HepG2 (cell line): ENCODE measurements around the gene HCFC1R1. TPM values are rescaled to one million over a fixed set of nuclear protein-coding genes. Genes with fewer than 3 reads are reported as not detected.

ENCODE experiments used
- ATAC-seq: fragments of 200-7000 bp; cut with Tn5 transposase; 3 replicates; pipeline ENCODE4 v1.9.1; 2020; ENCODE audit warnings: mild to moderate bottlenecking, moderate library complexity
- BruUV-seq: library from RNA; stranded (reverse); fragments of 400-500 nt; replicated peaks from 2 replicates; lab custom pipeline; 2021; lab: Mats Ljungman, UMichigan
- CTCF ChIA-PET: fragments of 300-600 bp; formaldehyde crosslinking; extraction: SDS; loops from one replicate; lab custom pipeline; 2021; ENCODE audit warnings: low total read pairs, inconsistent platforms, low intra/inter-chr PET ratio; lab: Yijun Ruan, JAX
- POLR2A ChIA-PET: fragments of 350-600 bp; sonication (Branson Sonifier 250); formaldehyde crosslinking; loops from one replicate; lab custom pipeline; 2020; ENCODE audit warnings: antibody characterized with exemption, inconsistent platforms; lab: Yijun Ruan, JAX
- DNase-seq: peaks from one replicate; pipeline ENCODE4 v3.0.0-alpha.2; 2015; ENCODE audit warnings: low spot score
- FAIRE-seq: peaks from 3 replicates; lab custom pipeline; 2011; peaks lifted over from hg19 to GRCh38; lab: Jason Lieb, UNC
- H2AFZ ChIP-seq: one replicate; pipeline ENCODE4 v1.6.1; 2011; ENCODE audit warnings: low read length, inconsistent platforms
- H3K27ac ChIP-seq: fragments of 300-600 bp; 3 replicates; pipeline ENCODE4 v1.8.0; 2011; ENCODE audit warnings: mixed run types, mild to moderate bottlenecking, mixed read lengths, low read length, inconsistent platforms; ENCODE audit not compliant: insufficient read depth; ENCODE audit errors: extremely low read length
- H3K27me3 ChIP-seq, 2 experiments: fragments of 200-600 bp in 1 of 2; 2 replicates in 1 of 2; 3 replicates in 1 of 2; pipeline versions ENCODE4 v1.6.0 to v1.8.0; 2011; ENCODE audit warnings: low read length in 2 of 2, mild to moderate bottlenecking in 2 of 2, moderate library complexity in 2 of 2, inconsistent platforms in 1 of 2; ENCODE audit not compliant: insufficient read depth in 2 of 2, control insufficient read depth in 1 of 2
- H3K36me3 ChIP-seq, 2 experiments: fragments of 200-600 bp in 1 of 2; replicated peaks in 1 of 2; 2 replicates in 1 of 2; 3 replicates in 1 of 2; pipeline versions ENCODE4 v1.5.1 to v1.8.0; 2011; ENCODE audit warnings: low read length in 2 of 2, inconsistent platforms in 1 of 2; ENCODE audit not compliant: insufficient read depth in 2 of 2, control insufficient read depth in 1 of 2
- H3K4me1 ChIP-seq: 2 replicates; pipeline ENCODE4 v1.5.1; 2012; ENCODE audit warnings: low read length, inconsistent platforms; ENCODE audit not compliant: insufficient read depth
- H3K4me2 ChIP-seq: 2 replicates; pipeline ENCODE4 v1.6.0; 2011; ENCODE audit warnings: low read depth, low read length, inconsistent platforms
- H3K4me3 ChIP-seq, 3 experiments: fragments of 200-600 bp in 1 of 3; sonication (generic), shearing (Covaris generic) in 1 of 3; replicated peaks in 1 of 3; 2 replicates each; pipeline ENCODE4 v1.5.1; 2011 to 2016; ENCODE audit warnings: low read length in 3 of 3, inconsistent platforms in 2 of 3, low read depth in 2 of 3, mild to moderate bottlenecking in 2 of 3, control low read depth in 1 of 3, mixed read lengths in 1 of 3; ENCODE audit not compliant: insufficient read depth in 1 of 3
- H3K79me2 ChIP-seq: one replicate; pipeline ENCODE4 v1.6.1; 2011; ENCODE audit warnings: low read length, inconsistent platforms; ENCODE audit not compliant: insufficient read depth
- H3K9ac ChIP-seq: 2 replicates; pipeline ENCODE4 v1.6.0; 2011; ENCODE audit warnings: mild to moderate bottlenecking, low read depth, low read length, inconsistent platforms; ENCODE audit not compliant: insufficient read depth
- H3K9me3 ChIP-seq: 2 replicates; pipeline ENCODE4 v1.5.1; 2012; ENCODE audit warnings: mild to moderate bottlenecking, low read length
- H4K20me1 ChIP-seq: 2 replicates; pipeline ENCODE4 v1.6.0; 2011; ENCODE audit warnings: inconsistent platforms, mild to moderate bottlenecking, low read length, moderate library complexity; ENCODE audit not compliant: insufficient read depth
- AGO1 ChIP-seq: fragments of 200-400 bp; formaldehyde crosslinking; IDR thresholded peaks from 2 replicates; pipeline ENCODE4 v1.6.1; 2017; ENCODE audit warnings: mild to moderate bottlenecking, low read depth, low read length, moderate library complexity; ENCODE audit not compliant: poor library complexity, severe bottlenecking
- GZF1 ChIP-seq: sonication (generic); formaldehyde crosslinking; IDR thresholded peaks from 2 replicates; pipeline ENCODE4 v1.5.1; 2020; ENCODE audit warnings: mild to moderate bottlenecking, missing genetic modification reagents
- HNRNPK ChIP-seq: fragments of 200-400 bp; formaldehyde crosslinking; IDR thresholded peaks from 2 replicates; pipeline ENCODE4 v1.6.1; 2018; ENCODE audit warnings: low read length, low read depth, moderate library complexity, mild to moderate bottlenecking; ENCODE audit not compliant: poor library complexity, severe bottlenecking
- MTF2 ChIP-seq: sonication (generic); formaldehyde crosslinking; IDR thresholded peaks from 2 replicates; pipeline ENCODE4 v1.5.0; 2020; ENCODE audit warnings: missing genetic modification reagents, borderline replicate concordance
- NR2C2 ChIP-seq: sonication (generic); formaldehyde crosslinking; IDR thresholded peaks from 2 replicates; pipeline ENCODE4 v1.4.0; 2020; ENCODE audit warnings: missing genetic modification reagents, mild to moderate bottlenecking, moderate library complexity, borderline replicate concordance
- RBFOX2 ChIP-seq: fragments of 200-400 bp; formaldehyde crosslinking; IDR thresholded peaks from 2 replicates; pipeline ENCODE4 v1.6.1; 2017; ENCODE audit warnings: low read depth, mild to moderate bottlenecking, low read length
- SMC3 ChIP-seq: IDR thresholded peaks from 2 replicates; pipeline ENCODE4 v1.6.1; 2011; ENCODE audit warnings: low read length, improper control_type of control experiment
- ZFX ChIP-seq: sonication (generic); formaldehyde crosslinking; IDR thresholded peaks from 2 replicates; pipeline ENCODE4 v1.4.0; 2020; ENCODE audit warnings: mild to moderate bottlenecking, low read depth, missing genetic modification reagents, moderate library complexity
- ZFYVE20 ChIP-seq: sonication (generic); formaldehyde crosslinking; IDR thresholded peaks from 2 replicates; pipeline ENCODE4 v1.8.0; 2023; ENCODE audit warnings: low read depth, mild to moderate bottlenecking, moderate library complexity, missing genetic modification reagents, borderline replicate concordance
- ZNF282 ChIP-seq: fragments of 450-650 bp; IDR thresholded peaks from 2 replicates; pipeline ENCODE4 v1.6.1; 2018; ENCODE audit not compliant: partially characterized antibody
- ZNF292 ChIP-seq: sonication (generic); formaldehyde crosslinking; IDR thresholded peaks from 2 replicates; pipeline ENCODE4 v1.8.1; 2022; ENCODE audit warnings: mild to moderate bottlenecking, low read depth, missing genetic modification reagents, borderline replicate concordance
- WGBS: methylation state at CpG from one replicate; pipeline ENCODE4 v1.1.6; 2017; ENCODE audit warnings: low lambda C conversion rate; 5-methylcytosine and 5-hydroxymethylcytosine counted together
- in situ Hi-C: cut with HindIII; loops from 2 replicates; pipeline ENCODE4 v1.10.0; 2017; ENCODE audit warnings: low pct_unique_long_range_greater_than_20kb; ENCODE audit not compliant: extremely low pct_ligation_motif_present
- intact Hi-C: fragments of 100-400 bp; cut with micrococcal nuclease; formaldehyde crosslinking; loops from one replicate; pipeline ENCODE4 v1.10.0; 2022; ENCODE audit not compliant: unreplicated experiment
- polyA plus RNA-seq, 8 experiments: library from polyadenylated mRNA; depleted of rRNA in 3 of 8; stranded (reverse) in 7 of 8; unstranded in 1 of 8; fragments of >200 nt; fragmentation: Illumina TruSeq in 4 of 8; extraction: Trizol in 4 of 8; gene quantifications; 2 replicates each; pipeline versions ENCODE4 v1.2.1 to v1.2.3, GENCODE V29; 2011 to 2016; ENCODE audit warnings: low read depth in 4 of 8, missing spikeins in 1 of 8, mixed read lengths in 1 of 8; ENCODE audit not compliant: insufficient read depth in 1 of 8
- total RNA-seq, 5 experiments: library from RNA; depleted of rRNA; stranded (reverse); fragments of >200 nt; fragmentation: Illumina TruSeq; extraction: Trizol; gene quantifications; 2 replicates each; pipeline ENCODE4 v1.2.3, GENCODE V29; 2016; ENCODE audit warnings: low read depth in 1 of 5
- TF ChIP-seq, protein P1 (sequence below): sonication (generic); formaldehyde crosslinking; IDR thresholded peaks from 2 replicates; pipeline ENCODE4 v1.4.0; 2020; ENCODE audit warnings: mild to moderate bottlenecking, missing genetic modification reagents
- TF ChIP-seq, protein P2 (sequence below): fragments of 450-650 bp; IDR thresholded peaks from 2 replicates; pipeline ENCODE4 v1.6.1; 2016
- TF ChIP-seq, protein P3 (sequence below): sonication (generic); formaldehyde crosslinking; IDR thresholded peaks from 2 replicates; pipeline ENCODE4 v1.5.1; 2020; ENCODE audit warnings: mild to moderate bottlenecking, missing genetic modification reagents, moderate library complexity

Gene HCFC1R1
- total and polyA plus RNA-seq, 2 of the 13 experiments (the other 11 are each of a cell fraction or from before 2014, with no cell fraction given) = 13.8 to 16.1 TPM

DNA sequence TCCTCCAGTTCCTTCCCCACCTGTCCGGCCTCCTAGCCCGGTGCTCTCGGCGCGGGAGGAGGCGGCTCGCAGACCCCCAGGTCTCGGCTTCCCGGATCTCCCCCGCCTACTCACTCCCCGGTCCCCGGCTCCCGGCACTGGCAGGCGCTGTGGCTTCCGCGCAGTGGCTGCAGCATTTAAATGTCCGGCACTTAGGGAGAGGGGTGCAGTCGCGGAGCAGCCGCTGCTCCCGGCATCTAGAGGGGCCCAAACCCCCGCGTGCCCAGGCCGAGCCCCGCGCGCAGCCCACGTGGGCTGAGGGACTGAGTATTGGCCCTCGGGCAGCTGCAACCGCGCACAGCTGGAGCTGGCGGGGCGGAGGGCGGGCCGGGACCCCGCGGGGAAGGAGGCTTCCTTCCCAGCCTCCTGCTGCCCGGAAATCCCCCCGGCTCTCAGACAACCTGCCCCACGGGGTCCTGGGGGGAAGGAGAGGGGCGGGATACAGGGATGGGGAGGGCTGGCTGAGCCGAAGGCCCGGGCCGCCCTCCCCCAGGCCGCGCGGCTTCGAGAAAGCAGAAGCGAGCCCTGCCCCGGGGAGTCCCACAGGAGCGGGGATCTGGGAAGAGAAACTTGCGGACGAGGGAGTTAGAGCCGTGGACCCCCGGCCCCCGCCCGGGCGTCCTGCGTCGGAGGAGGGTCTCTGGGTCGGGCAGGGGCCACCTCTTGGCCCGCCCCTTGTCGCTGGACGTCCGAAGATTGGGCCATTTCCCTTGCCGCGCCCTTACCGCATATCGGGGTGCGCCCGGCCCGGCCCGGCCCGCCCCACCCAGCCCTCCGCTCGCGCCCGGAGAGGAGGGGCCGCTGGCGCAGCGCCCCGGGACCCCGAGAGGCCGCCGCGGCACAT lies 22.3 kb upstream of the HCFC1R1 start, which contains the start of gene MMP25:
MMP25 (plus strand) TSS at position 804 of the 883 bp plus-strand sequence. CDS start 357 bp downstream, outside the sequence.
- FAIRE-seq (no peak), DNase-seq (no peak), ATAC-seq (peak; percentile 59)
- intact Hi-C loops (no loop called here), in situ Hi-C loops (no loop called here)
- Histone ChIP-seq H4K20me1 (no peaks in the 10 kb centered on the region), H3K9ac (no peak within 1 kb of the TSS), H3K36me3 (no peaks in the 10 kb centered on the region), H3K4me3 (peak within 1 kb of the TSS; percentile 42 to 67 (median 48); a peak in 5 of 6 replicates), H3K4me1 (peaks cover 25% of the 10 kb centered on the region), H3K27ac (no peak within 1 kb of the TSS), H3K9me3 (no peaks in the 10 kb centered on the region), H3K27me3 (peaks cover 10 to 77% of the 10 kb centered on the region in 2 experiments), H3K4me2 (peak within 1 kb of the TSS; percentile 88), H2AFZ (no peak within 1 kb of the TSS), H3K79me2 (no peaks in the 10 kb centered on the region)
- ChIA-PET POLR2A (interaction anchor here (0.8 to 1.4 kb wide), 6 partner anchors 13 to 46 kb away, joined by 3 to 7 read pairs (median 4); no protein-coding TSS in a partner anchor), CTCF (no interaction called here)
- WGBS = 11% methylated on average over 30 of the region's 86 CpGs
- BruUV-seq = no TSS peak
- TF ChIP-seq AGO1 (peak; percentile 24), NR2C2 (CRISPR knock-in tag) (no peak), ZFYVE20 (no peak), SMC3 (no peak), ZNF292 (0 out of 2 replicates have a peak, but pooled peaks have one; percentile 33), MTF2 (CRISPR knock-in tag) (peak; percentile 99), ZFX (CRISPR knock-in tag) (0 out of 2 replicates have a peak, but pooled peaks have one; percentile 15), ZNF282 (no peak), RBFOX2 (no peak), GZF1 (CRISPR knock-in tag) (0 out of 2 replicates have a peak, but pooled peaks have one; percentile 39), HNRNPK (peak; percentile 15)
- TF ChIP-seq, protein P1, sequence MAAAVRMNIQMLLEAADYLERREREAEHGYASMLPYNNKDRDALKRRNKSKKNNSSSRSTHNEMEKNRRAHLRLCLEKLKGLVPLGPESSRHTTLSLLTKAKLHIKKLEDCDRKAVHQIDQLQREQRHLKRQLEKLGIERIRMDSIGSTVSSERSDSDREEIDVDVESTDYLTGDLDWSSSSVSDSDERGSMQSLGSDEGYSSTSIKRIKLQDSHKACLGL (CRISPR knock-in tag) = 0 out of 2 replicates have a peak, but pooled peaks have one; percentile 30
- TF ChIP-seq, protein P2, sequence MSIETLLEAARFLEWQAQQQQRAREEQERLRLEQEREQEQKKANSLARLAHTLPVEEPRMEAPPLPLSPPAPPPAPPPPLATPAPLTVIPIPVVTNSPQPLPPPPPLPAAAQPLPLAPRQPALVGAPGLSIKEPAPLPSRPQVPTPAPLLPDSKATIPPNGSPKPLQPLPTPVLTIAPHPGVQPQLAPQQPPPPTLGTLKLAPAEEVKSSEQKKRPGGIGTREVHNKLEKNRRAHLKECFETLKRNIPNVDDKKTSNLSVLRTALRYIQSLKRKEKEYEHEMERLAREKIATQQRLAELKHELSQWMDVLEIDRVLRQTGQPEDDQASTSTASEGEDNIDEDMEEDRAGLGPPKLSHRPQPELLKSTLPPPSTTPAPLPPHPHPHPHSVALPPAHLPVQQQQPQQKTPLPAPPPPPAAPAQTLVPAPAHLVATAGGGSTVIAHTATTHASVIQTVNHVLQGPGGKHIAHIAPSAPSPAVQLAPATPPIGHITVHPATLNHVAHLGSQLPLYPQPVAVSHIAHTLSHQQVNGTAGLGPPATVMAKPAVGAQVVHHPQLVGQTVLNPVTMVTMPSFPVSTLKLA = 0 out of 2 replicates have a peak, but pooled peaks have one; percentile 13
- TF ChIP-seq, protein P3, sequence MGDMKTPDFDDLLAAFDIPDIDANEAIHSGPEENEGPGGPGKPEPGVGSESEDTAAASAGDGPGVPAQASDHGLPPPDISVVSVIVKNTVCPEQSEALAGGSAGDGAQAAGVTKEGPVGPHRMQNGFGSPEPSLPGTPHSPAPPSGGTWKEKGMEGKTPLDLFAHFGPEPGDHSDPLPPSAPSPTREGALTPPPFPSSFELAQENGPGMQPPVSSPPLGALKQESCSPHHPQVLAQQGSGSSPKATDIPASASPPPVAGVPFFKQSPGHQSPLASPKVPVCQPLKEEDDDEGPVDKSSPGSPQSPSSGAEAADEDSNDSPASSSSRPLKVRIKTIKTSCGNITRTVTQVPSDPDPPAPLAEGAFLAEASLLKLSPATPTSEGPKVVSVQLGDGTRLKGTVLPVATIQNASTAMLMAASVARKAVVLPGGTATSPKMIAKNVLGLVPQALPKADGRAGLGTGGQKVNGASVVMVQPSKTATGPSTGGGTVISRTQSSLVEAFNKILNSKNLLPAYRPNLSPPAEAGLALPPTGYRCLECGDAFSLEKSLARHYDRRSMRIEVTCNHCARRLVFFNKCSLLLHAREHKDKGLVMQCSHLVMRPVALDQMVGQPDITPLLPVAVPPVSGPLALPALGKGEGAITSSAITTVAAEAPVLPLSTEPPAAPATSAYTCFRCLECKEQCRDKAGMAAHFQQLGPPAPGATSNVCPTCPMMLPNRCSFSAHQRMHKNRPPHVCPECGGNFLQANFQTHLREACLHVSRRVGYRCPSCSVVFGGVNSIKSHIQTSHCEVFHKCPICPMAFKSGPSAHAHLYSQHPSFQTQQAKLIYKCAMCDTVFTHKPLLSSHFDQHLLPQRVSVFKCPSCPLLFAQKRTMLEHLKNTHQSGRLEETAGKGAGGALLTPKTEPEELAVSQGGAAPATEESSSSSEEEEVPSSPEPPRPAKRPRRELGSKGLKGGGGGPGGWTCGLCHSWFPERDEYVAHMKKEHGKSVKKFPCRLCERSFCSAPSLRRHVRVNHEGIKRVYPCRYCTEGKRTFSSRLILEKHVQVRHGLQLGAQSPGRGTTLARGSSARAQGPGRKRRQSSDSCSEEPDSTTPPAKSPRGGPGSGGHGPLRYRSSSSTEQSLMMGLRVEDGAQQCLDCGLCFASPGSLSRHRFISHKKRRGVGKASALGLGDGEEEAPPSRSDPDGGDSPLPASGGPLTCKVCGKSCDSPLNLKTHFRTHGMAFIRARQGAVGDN (CRISPR knock-in tag) = peak; percentile 43; the same call in 1 of the 2 replicates
